A204.1 (cell line): ENCODE measurements around the gene DNAAF3.
A peak's percentile ranks its signal among the peaks of the same experiment; 100 is the strongest.
"Not testable (repeated sequence)": the region's sequence is repeated elsewhere in the genome, so short reads cannot be mapped to it uniquely, and the experiment has no call there.

ENCODE experiments used
- FAIRE-seq: peaks from 2 replicates; lab custom pipeline; 2012; peaks lifted over from hg19 to GRCh38; lab: Jason Lieb, UNC

DNAAF3 gene

DNA sequence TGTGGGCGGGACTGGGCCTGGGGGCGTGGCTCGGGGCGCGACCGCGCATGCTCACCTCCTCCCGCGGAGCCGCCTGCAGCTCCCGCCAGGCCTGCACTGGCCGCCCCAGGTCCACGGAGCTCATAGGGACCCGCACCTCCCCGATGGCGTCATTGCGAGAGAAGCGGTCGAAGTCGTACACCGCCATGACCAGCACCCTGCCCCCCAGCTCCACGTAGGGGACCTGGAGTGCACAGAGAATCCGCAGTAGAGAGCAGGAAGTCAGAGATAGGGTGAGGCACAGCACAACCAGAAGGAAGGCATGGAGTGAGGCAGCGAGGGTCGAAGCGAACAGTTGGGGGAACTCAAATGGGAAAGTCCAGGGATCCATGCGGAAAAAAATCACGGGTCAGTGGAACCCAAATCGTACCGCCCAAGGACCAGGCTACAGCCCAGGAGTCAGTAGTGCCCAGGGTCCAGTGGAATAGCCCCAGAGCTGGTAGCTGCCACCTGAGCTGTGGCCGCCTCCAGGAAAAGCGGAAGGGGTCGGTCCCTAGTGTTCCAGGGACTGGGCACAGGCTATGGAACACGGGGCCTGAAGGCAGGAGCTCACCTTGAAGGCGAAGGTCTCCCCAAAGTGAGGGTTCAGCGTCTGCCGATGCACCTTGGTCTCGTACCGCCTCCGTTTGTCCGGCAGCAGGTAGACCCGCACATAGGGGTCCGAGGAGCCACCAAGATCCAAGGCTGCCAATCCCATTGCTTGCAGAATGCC lies 8.9 kb upstream of the DNAAF3 start:
- FAIRE-seq: no peak

DNA sequence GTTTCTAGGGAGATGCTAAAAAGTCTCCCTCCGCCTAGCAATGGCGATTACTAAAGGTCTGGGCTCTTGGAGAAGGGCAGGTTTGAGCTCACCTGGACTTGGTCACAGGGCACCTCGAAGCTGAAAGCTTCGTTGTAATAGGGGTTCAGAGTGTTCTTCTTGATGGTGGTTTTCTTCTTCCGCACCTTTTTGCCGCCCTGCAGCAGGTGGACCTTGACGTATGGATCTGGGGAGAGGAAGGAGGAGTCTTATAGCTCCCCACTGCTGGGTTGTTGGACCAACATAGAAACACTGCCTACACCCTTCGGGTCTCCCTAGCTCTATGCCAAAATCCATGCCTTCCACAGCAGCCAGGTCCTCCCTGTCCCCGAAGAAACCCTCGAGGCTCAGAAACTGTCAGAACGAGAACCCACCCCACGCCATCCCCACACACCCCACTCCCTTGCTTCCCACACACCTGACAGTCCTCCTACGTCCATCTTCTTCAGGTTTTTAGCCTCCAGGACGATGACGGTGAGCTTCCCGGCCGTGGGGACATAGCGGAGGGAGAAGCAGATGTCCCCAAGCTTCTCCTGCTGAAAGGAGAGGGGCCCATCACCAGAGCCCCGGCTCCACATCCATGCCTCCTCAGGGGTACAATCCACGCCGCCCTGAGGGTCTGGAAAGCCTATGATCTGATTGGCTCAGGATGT lies 8.2 kb upstream of the DNAAF3 start:
- no peak for FAIRE-seq

GRCh38 chr19:55173714-55174409 lies 7.4 kb upstream of the DNAAF3 start:
- peak; percentile 76 for FAIRE-seq

DNA sequence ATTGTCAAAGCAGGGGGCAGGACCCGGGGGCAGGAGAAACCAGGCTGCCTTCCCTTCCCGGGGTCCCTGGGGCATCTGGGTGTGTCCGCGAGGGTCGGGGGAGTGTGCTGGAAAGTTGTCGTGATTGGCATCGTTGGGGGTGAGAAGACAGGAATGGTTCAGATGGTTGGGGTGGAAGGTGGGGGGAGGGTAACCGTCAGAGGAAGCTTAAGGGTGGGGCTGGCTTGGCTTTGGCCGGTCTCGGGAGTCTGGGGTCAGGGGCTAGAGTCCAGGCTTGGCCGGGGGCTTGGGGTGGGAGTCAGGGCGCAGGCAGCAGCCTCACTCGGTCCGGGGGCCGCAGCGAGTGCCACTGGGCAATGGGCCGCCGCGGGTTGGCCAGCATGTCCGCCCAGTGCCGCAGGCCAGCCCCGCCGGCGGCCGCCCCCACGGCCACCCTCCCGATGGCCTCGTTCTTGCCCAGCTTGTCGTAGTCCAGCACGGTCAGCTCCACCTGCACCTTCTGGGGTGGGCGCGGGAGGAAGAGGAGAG lies 6.8 kb upstream of the DNAAF3 start:
- FAIRE-seq: no peak

- no peak for FAIRE-seq
Measured at GRCh38 chr19:55172741-55173140, 6.3 kb upstream of the DNAAF3 start.

GRCh38 chr19:55172318-55172717 lies 5.9 kb upstream of the DNAAF3 start:
- FAIRE-seq: not testable (repeated sequence)

GRCh38 chr19:55171440-55171839 lies 5.0 kb upstream of the DNAAF3 start:
- no peak for FAIRE-seq

- FAIRE-seq: no peak
Measured at GRCh38 chr19:55169136-55169535, 2.7 kb upstream of the DNAAF3 start.

GRCh38 chr19:55165952-55166529 lies 372 bp downstream of the DNAAF3 start:
- FAIRE-seq: no peak

DNA sequence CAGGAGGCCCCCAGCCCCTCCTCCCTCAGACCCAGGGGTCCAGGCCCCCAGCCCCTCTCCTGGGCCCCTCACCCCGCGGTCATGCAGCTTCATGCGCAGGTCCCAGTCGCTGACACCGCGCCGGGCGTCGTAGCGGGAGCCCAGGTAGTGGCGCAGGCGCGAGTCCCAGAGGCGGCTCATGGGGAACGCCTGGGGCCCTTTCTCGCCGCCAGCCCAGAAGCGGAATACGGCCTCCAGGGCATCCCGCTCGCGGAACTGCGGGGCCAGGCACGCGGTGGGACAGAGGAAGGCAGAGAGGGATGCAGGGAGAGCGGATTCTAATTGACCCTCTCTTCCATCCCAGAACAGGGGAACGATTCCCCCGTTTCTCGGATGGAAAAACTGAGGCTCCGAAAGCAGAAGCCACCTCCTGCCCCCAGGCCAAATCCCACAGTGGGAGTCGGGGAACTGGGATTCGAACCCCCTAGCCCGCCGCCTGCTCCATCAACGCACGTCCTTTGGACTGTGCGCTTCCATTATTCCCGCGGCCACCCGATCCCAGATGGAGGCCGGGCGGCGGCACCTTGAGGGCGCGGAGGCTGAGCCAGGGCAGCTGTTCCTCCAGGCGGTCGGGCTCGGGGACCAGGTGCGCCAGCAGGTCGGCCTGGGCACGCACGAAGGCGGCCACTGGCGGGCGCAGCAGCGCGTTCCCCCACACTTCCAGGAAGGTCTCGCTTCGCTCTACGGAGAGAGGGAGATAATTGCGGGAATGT lies 4.7 kb downstream of the DNAAF3 start:
- FAIRE-seq: no peak

DNA sequence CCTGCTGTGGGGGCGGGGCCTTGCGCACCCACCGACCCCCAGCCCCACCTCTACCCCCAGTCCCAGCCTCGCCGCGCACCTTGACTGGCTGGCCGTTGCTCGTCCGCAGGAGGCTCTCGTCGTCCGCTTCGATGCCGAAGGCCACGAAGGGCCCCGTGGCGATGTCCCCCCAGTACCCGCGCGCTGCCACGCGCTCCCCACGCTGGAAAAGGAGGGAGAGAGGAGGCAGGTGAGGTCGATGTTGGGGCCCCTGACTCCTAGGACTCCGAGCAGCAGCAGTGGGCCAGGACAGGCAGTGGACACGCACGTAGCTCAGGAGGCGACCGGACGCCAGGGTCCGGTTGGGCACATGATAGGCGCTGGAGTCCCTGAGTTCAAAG lies 5.4 kb downstream of the DNAAF3 start:
- FAIRE-seq: no peak

DNA sequence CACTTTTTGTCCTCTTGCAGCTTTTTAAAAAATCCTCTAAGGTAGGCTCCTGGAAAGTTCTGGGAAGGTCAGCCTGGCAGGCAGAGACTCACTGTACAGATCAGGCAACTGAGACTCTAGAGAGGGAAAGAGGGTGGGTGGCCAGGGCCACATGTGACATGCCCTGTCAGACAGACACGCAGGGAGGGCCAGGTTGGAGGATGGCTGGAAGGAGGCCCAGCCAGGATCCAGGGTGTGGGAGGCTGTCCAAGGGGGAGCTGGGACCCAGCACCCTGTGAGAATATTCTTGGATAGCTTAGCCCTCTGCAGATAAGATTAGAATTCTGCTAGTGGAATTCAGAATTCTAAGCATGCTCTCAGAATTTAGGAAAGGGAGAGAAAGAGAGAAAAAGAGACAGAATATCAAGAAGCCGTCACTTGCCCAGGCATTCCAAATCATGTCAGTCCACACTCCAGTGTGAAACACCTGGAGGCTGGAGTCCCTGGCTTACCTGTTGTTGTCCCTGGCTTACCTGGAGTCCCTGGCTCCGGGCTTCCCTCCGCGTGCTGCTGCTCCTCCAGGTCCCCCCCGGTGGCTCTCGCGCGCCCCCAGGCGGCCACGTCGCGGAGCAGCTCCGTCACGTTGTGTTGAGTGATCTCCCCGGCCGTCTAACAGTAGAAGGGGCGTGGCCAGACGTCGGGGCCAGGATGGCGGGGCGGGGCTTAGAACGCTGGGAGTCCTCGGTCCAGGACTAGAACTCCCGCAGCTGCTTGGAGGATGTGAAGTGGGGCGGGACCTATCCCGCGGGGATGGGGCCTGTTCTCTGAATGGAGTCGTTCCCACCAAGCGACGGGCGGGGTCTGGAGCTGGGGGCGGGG lies 6.1 kb downstream of the DNAAF3 start:
- FAIRE-seq: no peak

DNA sequence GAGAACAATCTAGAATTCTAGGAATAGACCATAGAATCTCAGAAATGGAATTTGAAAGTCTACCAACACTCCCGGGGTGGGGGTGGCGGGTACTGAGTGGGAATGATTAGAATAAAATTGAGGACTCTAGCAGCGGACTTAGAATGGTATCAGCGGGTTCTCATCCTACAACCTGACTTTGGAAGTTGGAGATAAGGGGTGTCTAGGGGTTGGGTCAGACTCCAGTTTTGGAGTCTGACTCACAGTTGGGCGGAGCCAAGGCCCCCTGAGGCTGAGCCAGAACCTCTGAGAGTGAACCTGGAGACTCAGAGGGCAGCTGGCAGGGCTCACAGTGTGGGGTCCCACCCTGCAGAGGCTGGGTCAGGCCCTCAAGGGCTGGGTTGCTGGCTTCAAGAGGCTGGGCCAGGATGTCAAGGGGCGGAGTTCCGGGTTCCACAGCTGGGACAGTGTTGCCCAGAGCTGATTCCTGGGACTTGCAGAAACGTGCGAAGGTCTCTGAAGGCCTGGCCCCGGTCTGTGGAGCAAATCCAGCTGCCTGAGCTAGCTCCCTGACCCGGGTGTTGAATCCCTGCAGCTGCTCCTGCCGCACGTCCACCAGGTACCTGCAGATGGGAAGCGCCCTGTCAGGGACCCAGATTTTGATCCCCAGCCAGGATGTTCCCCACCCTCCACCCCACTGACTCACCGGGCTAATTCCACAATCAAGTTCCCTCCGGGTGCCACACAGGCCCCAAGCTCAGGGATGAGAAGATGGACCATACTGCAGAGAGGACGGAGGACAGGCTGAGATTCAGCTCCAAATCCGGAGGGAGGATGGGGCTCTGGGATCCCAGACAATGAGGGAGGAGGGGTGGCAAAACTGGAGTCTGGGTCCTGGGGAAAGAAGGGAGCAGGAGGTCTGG lies 7.3 kb downstream of the DNAAF3 start:
- no peak for FAIRE-seq

DNA sequence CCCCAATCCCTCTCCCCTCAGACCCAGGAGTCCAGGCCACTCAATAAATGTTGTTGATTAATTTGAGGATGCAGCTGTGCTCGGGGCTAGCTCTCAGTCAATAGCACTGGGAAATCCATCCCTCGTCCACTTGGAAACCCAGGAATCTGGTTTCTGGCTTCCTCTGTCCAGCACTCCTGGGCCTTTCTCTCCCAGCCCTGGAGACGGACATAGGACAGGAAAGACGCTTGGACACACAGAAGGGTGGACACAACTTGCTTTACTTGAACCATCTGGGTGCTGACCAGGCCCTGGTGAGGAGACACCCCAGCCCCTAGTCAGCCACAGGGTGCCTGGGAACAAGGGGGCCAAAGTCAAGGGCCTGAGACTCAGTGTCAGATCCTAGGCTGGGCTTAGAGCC lies 8.0 kb downstream of the DNAAF3 start:
- FAIRE-seq: no peak

DNA sequence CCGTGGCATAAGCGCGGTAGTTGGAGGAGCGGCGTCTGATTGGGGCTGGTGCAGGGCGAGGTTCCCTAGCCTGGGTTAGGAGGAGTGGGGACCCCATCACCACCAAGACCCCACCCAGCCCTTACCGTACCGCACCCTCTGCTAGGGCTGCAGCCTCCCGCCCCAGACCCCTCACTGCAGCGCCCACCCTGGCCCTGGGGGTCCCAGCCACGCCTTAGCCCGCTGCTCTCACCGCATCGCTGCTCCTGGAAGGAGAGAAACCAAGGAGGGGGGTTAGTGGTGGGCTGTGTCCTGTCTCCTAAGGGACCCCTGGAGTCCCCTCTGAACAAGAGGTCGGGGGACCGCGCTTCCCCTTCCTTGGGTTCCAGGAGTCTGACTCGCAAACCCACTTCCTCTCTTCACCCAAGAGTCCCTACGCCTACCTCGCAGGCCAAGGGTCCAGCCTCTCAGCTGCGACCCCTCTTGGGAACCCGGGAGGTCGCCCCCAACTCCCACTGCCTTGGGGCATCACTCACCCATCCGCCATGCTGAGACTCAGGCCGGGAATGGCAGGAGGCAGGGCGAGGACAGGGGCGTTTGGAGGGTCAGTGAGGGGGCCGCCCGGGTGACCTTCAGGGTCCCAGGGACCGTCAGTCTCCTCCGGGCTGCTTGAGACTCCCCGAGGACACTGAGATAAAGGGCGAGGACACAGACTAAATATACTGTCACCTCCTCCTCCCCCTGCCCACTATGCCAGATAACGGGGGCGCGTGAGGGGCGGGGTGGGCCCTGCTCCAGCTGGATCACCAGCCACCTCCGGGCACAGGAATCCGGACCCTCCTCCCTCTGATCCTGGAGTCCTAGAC lies 9.1 kb downstream of the DNAAF3 start, which contains the start of gene TNNI3:
Gene TNNI3, minus strand, starts transcription at position 669 of the 845 bp plus-strand sequence. Its CDS starts 143 bp downstream, at position 526.
- no peak for FAIRE-seq

- FAIRE-seq: no peak
Measured at GRCh38 chr19:55156202-55157063, 10.0 kb downstream of the DNAAF3 start.

GRCh38 chr19:55155784-55156183 lies 10.6 kb downstream of the DNAAF3 start:
- not testable (repeated sequence) for FAIRE-seq
